Right lobe of liver (tissue), 6 donors: ENCODE results near the gene SNTA1. TPM values are rescaled to one million over a fixed set of nuclear protein-coding genes. Genes with fewer than 3 reads are reported as not detected.

Experiments used
- ATAC-seq, 4 donors: fragments of 200-7000 bp; cut with Tn5 transposase; one replicate each; pipeline ENCODE4 v1.9.1; 2020; ENCODE audit warnings: mild to moderate bottlenecking in 4 of 4, moderate library complexity in 4 of 4
- DNase-seq, 3 donors: peaks; one replicate each; pipeline ENCODE4 v3.0.0-alpha.2; 2020
- H3K27ac ChIP-seq, 3 donors: fragments of 200-600 bp; one replicate each; pipeline ENCODE4 v1.8.0; 2022
- H3K27me3 ChIP-seq, 2 donors: fragments of 200-600 bp; one replicate each; pipeline ENCODE4 v1.8.0; 2022
- H3K36me3 ChIP-seq, 4 donors: fragments of 200-600 bp; sonication (generic) in 1 of 4; one replicate each; pipeline versions ENCODE4 v1.5.1 to v1.8.0; 2017 to 2022; ENCODE audit warnings: control low read depth in 1 of 4
- H3K4me1 ChIP-seq, 4 donors: fragments of 200-600 bp; sonication (generic) in 1 of 4; one replicate each; pipeline versions ENCODE4 v1.5.1 to v1.8.0; 2017 to 2022; ENCODE audit warnings: control low read depth in 1 of 4
- H3K4me3 ChIP-seq, 3 donors: fragments of 200-600 bp; one replicate each; pipeline ENCODE4 v1.8.0; 2022
- H3K9me3 ChIP-seq, 4 donors: fragments of 200-600 bp; sonication (generic) in 1 of 4; one replicate each; pipeline versions ENCODE4 v1.5.1 to v1.8.0; 2017 to 2022; ENCODE audit warnings: control low read depth in 1 of 4
- CTCF ChIP-seq, 4 donors: fragments of 200-600 bp in 3 of 4; fragments of 450-650 bp in 1 of 4; IDR thresholded peaks; one replicate each; pipeline versions ENCODE4 v1.5.1 to v1.8.0; 2016 to 2022; ENCODE audit warnings: antibody characterized with exemption in 4 of 4, mild to moderate bottlenecking in 2 of 4
- POLR2A ChIP-seq: fragments of 450-650 bp; IDR thresholded peaks from one replicate; pipeline ENCODE4 v1.6.1; 2017; ENCODE audit warnings: antibody characterized with exemption, mild to moderate bottlenecking
- WGBS: methylation state at CpG from one replicate; pipeline ENCODE4 v1.1.6; 2018; ENCODE audit warnings: low coverage, low lambda C conversion rate; ENCODE audit not compliant: insufficient coverage; ENCODE audit errors: missing lambda C conversion rate; 5-methylcytosine and 5-hydroxymethylcytosine counted together
- intact Hi-C, 2 donors: fragments of 100-400 bp; cut with DNase I; formaldehyde crosslinking; loops; one replicate each; pipeline versions ENCODE4 v1.11.2 to v1.14.1; 2022
- total RNA-seq, 6 experiments: library from RNA; depleted of rRNA in 2 of 6; stranded (reverse); fragments of >200 nt in 2 of 6; fragmentation: NEBNext Ultra II Directional in 3 of 6; extraction: Animal tissue kit (Norgen Biotek cat#: 25700) in 3 of 6; gene quantifications; one replicate each; pipeline versions ENCODE4 v1.1.0 to v1.2.4, GENCODE V29; 2016 to 2023
- donor health status: DM: no; HTN: yes; CAD: no.
- donor health status: DM: no; HTN: no; CAD: no.
- donor health status: DM: no; HTN: no; CAD: no.
- donor health status: DM: no; HTN: yes; CAD: no.
- donor health status: DM: no; HTN: yes; CAD: no.

SNTA1 gene
- total RNA-seq, 6 experiments from 2014 or later, result 6.5 to 13.3 (median 8.1) TPM

GRCh38 chr20:33410081-33410742 is 33.4 kb downstream of the SNTA1 start:
- Histone ChIP-seq H3K36me3 (no peaks in the 10 kb centered on the region), H3K4me1 (no peaks in the 10 kb centered on the region), H3K9me3 (no peaks in the 10 kb centered on the region), H3K27ac (no peak overlapping the region), H3K4me3 (no peak overlapping the region), H3K27me3 (no peaks in the 10 kb centered on the region)
- no peak for DNase-seq
- intact Hi-C loops, result no loop called here
- 92% methylated on average over 4 of the region's 15 CpGs for WGBS
- peak in 1 of 4 donors; percentile 25 for ATAC-seq
- TF ChIP-seq CTCF (IDR thresholded peaks at IDR 0.05), result no peak
- no peak for TF ChIP-seq POLR2A

GRCh38 chr20:33408716-33409654 is 34.6 kb downstream of the SNTA1 start:
- 64% methylated on average over 6 of the region's 18 CpGs for WGBS
- no peak for TF ChIP-seq POLR2A
- TF ChIP-seq CTCF (IDR thresholded peaks at IDR 0.05), result no peak
- H3K36me3 ChIP-seq, result no peaks in the 10 kb centered on the region
- H3K4me3 ChIP-seq, result no peak overlapping the region
- H3K4me1 ChIP-seq, result no peaks in the 10 kb centered on the region
- no peaks in the 10 kb centered on the region for H3K9me3 ChIP-seq
- no peak for DNase-seq
- H3K27ac ChIP-seq, result no peak overlapping the region
- ATAC-seq, result peak in 1 of 4 donors; percentile 6
- H3K27me3 ChIP-seq, result no peaks in the 10 kb centered on the region
- intact Hi-C loops, result no loop called here

- no CpG with 5 or more reads among the region's 12 CpGs for WGBS
- H3K4me3 ChIP-seq, result no peak overlapping the region
- intact Hi-C loops, result no loop called here
- DNase-seq, result no peak
- TF ChIP-seq CTCF (IDR thresholded peaks at IDR 0.05), result no peak
- no peaks in the 10 kb centered on the region for H3K27me3 ChIP-seq
- no peaks in the 10 kb centered on the region for H3K9me3 ChIP-seq
- H3K4me1 ChIP-seq, result no peaks in the 10 kb centered on the region
- no peak for ATAC-seq
- H3K36me3 ChIP-seq, result no peaks in the 10 kb centered on the region
- H3K27ac ChIP-seq, result no peak overlapping the region
These were observed 35.2 kb downstream of the SNTA1 start for GRCh38 chr20:33408313-33408712.

- Histone ChIP-seq H3K27me3 (no peaks in the 10 kb centered on the region), H3K9me3 (no peaks in the 10 kb centered on the region), H3K4me3 (no peak overlapping the region), H3K36me3 (no peaks in the 10 kb centered on the region), H3K27ac (no peak overlapping the region), H3K4me1 (no peaks in the 10 kb centered on the region)
- DNase-seq (no peak), ATAC-seq (no peak)
- no peak for TF ChIP-seq CTCF (IDR thresholded peaks at IDR 0.05)
- no peak for TF ChIP-seq POLR2A
- intact Hi-C loops, result no loop called here
- WGBS, result 29% methylated on average over 1 of the region's 4 CpGs
These were observed 35.8 kb downstream of the SNTA1 start for GRCh38 chr20:33407796-33408195.
